Thymus (tissue), 11 donors: ENCODE results near the gene FBXW8. TPM values are rescaled to one million over a fixed set of nuclear protein-coding genes. Genes with fewer than 3 reads are reported as not detected.

Experiments used
- DNase-seq, 9 donors: peaks; one replicate each; pipeline ENCODE4 v3.0.0-alpha.2; 2013; ENCODE audit warnings: low spot score in 9 of 9, low read depth in 6 of 9, missing footprints in 1 of 9
- H3K27ac ChIP-seq, 2 donors: one replicate each; pipeline ENCODE4 v1.5.1; 2013; ENCODE audit warnings: control low read depth in 1 of 2, low read depth in 1 of 2, low read length in 1 of 2, mild to moderate bottlenecking in 1 of 2, moderate library complexity in 1 of 2
- H3K27me3 ChIP-seq, 2 donors: one replicate each; pipeline ENCODE4 v1.5.1; 2013; ENCODE audit warnings: low read length in 1 of 2; ENCODE audit not compliant: control insufficient read depth in 2 of 2, insufficient read depth in 1 of 2
- H3K36me3 ChIP-seq, 2 donors: one replicate each; pipeline ENCODE4 v1.5.1; 2013; ENCODE audit warnings: low read length in 1 of 2, mild to moderate bottlenecking in 1 of 2, moderate library complexity in 1 of 2; ENCODE audit not compliant: control insufficient read depth in 2 of 2, insufficient read depth in 2 of 2
- H3K4me1 ChIP-seq, 2 donors: one replicate each; pipeline ENCODE4 v1.5.1; 2013; ENCODE audit warnings: low read length in 2 of 2; ENCODE audit not compliant: control insufficient read depth in 2 of 2, insufficient read depth in 2 of 2
- H3K4me3 ChIP-seq, 2 donors: one replicate each; pipeline ENCODE4 v1.5.1; 2013; ENCODE audit warnings: low read length in 2 of 2, control low read depth in 1 of 2, mild to moderate bottlenecking in 1 of 2
- H3K9me3 ChIP-seq, 2 donors: one replicate each; pipeline ENCODE4 v1.5.1; 2013; ENCODE audit warnings: low read length in 1 of 2, mild to moderate bottlenecking in 1 of 2; ENCODE audit not compliant: control insufficient read depth in 2 of 2, insufficient read depth in 1 of 2
- WGBS: extraction: QIAGEN DNeasy Blood & Tissue Kit; methylation state at CpG from one replicate; pipeline ENCODE4 v1.1.7; 2013; 5-methylcytosine and 5-hydroxymethylcytosine counted together
- polyA plus RNA-seq: library from polyadenylated mRNA; stranded (reverse); fragments of 200-250 nt; gene quantifications from one replicate; pipeline ENCODE4 v1.2.3, GENCODE V29; 2013
- total RNA-seq: library from RNA; stranded (reverse); fragments of 120-200 nt; gene quantifications from one replicate; pipeline ENCODE4 v1.2.4, GENCODE V29; 2013
- donor health status: healthy.

The FBXW8 gene
- total and polyA plus RNA-seq, 2 donors: 4.5 to 6.0 TPM

GRCh38 chr12:117046011-117046369 lies 135.2 kb downstream of the FBXW8 start:
- no peak overlapping the region for H3K4me3 ChIP-seq
- peaks cover 4 to 22% of the 10 kb centered on the region in 2 donors for H3K4me1 ChIP-seq
- H3K36me3 ChIP-seq: peaks cover 4 to 7% of the 10 kb centered on the region in 2 donors
- H3K27me3 ChIP-seq: peaks cover 0 to 3% of the 10 kb centered on the region in 2 donors
- H3K27ac ChIP-seq: no peak overlapping the region
- DNase-seq: no peak
- peaks cover 0 to 3% of the 10 kb centered on the region in 2 donors for H3K9me3 ChIP-seq
- 74% methylated on average over 6 of the region's 6 CpGs for WGBS

GRCh38 chr12:117046425-117046824 lies 135.7 kb downstream of the FBXW8 start:
- no peak for DNase-seq
- Histone ChIP-seq H3K36me3 (peaks cover 4 to 7% of the 10 kb centered on the region in 2 donors), H3K4me1 (peaks cover 4 to 25% of the 10 kb centered on the region in 2 donors), H3K27me3 (peaks cover 0 to 3% of the 10 kb centered on the region in 2 donors), H3K4me3 (no peak overlapping the region), H3K9me3 (peaks cover 0 to 3% of the 10 kb centered on the region in 2 donors), H3K27ac (no peak overlapping the region)
- WGBS: 97% methylated on average over 27 of the region's 27 CpGs

GRCh38 chr12:117046861-117047530 lies 136.2 kb downstream of the FBXW8 start:
- Histone ChIP-seq H3K27ac (no peak overlapping the region), H3K36me3 (peaks cover 4 to 7% of the 10 kb centered on the region in 2 donors), H3K9me3 (peaks cover 0 to 3% of the 10 kb centered on the region in 2 donors), H3K27me3 (peaks cover 0 to 3% of the 10 kb centered on the region in 2 donors), H3K4me1 (peaks cover 4 to 29% of the 10 kb centered on the region in 2 donors), H3K4me3 (no peak overlapping the region)
- WGBS: 97% methylated on average over 20 of the region's 20 CpGs
- DNase-seq: no peak

- no peak overlapping the region for H3K4me3 ChIP-seq
- H3K4me1 ChIP-seq: peaks cover 4 to 39% of the 10 kb centered on the region in 2 donors
- H3K27ac ChIP-seq: no peak overlapping the region
- H3K36me3 ChIP-seq: peaks cover 4 to 7% of the 10 kb centered on the region in 2 donors
- peaks cover 0 to 3% of the 10 kb centered on the region in 2 donors for H3K9me3 ChIP-seq
- no peak for DNase-seq
- peaks cover 0 to 3% of the 10 kb centered on the region in 2 donors for H3K27me3 ChIP-seq
- 94% methylated on average over 18 of the region's 18 CpGs for WGBS
Observed at GRCh38 chr12:117047810-117048584, 137.2 kb downstream of the FBXW8 start.

GRCh38 chr12:117048585-117048904 lies 137.8 kb downstream of the FBXW8 start:
- Histone ChIP-seq H3K27ac (no peak overlapping the region), H3K9me3 (peaks cover 0 to 3% of the 10 kb centered on the region in 2 donors), H3K27me3 (peaks cover 0 to 3% of the 10 kb centered on the region in 2 donors), H3K36me3 (peaks cover 4 to 7% of the 10 kb centered on the region in 2 donors), H3K4me3 (no peak overlapping the region), H3K4me1 (peaks cover 4 to 44% of the 10 kb centered on the region in 2 donors)
- WGBS: 89% methylated on average over 9 of the region's 9 CpGs
- DNase-seq: no peak

GRCh38 chr12:117049295-117049694 lies 138.5 kb downstream of the FBXW8 start:
- H3K27me3 ChIP-seq: peaks cover 0 to 3% of the 10 kb centered on the region in 2 donors
- DNase-seq: no peak
- H3K4me1 ChIP-seq: peaks cover 4 to 47% of the 10 kb centered on the region in 2 donors
- H3K9me3 ChIP-seq: peaks cover 0 to 3% of the 10 kb centered on the region in 2 donors
- H3K27ac ChIP-seq: no peak overlapping the region
- 97% methylated on average over 11 of the region's 11 CpGs for WGBS
- peaks cover 4 to 7% of the 10 kb centered on the region in 2 donors for H3K36me3 ChIP-seq
- H3K4me3 ChIP-seq: no peak overlapping the region

GRCh38 chr12:117050060-117050459 lies 139.3 kb downstream of the FBXW8 start:
- Histone ChIP-seq H3K27me3 (peaks cover 0 to 3% of the 10 kb centered on the region in 2 donors), H3K4me1 (peaks cover 2 to 43% of the 10 kb centered on the region in 2 donors), H3K36me3 (peaks cover 4 to 7% of the 10 kb centered on the region in 2 donors), H3K9me3 (peaks cover 0 to 3% of the 10 kb centered on the region in 2 donors), H3K27ac (no peak overlapping the region), H3K4me3 (no peak overlapping the region)
- no peak for DNase-seq
- 87% methylated on average over 5 of the region's 5 CpGs for WGBS

GRCh38 chr12:117051380-117051779 lies 140.6 kb downstream of the FBXW8 start:
- Histone ChIP-seq H3K4me3 (no peak overlapping the region), H3K4me1 (peaks cover 0 to 30% of the 10 kb centered on the region in 2 donors), H3K27me3 (no peaks in the 10 kb centered on the region), H3K27ac (no peak overlapping the region), H3K36me3 (peaks cover 4 to 7% of the 10 kb centered on the region in 2 donors), H3K9me3 (peaks cover 0 to 3% of the 10 kb centered on the region in 2 donors)
- WGBS: 88% methylated on average over 10 of the region's 10 CpGs
- DNase-seq: no peak

- Histone ChIP-seq H3K36me3 (peaks cover 4% of the 10 kb centered on the region in 2 donors), H3K27ac (no peak overlapping the region), H3K4me3 (no peak overlapping the region), H3K4me1 (peaks cover 0 to 30% of the 10 kb centered on the region in 2 donors), H3K9me3 (no peaks in the 10 kb centered on the region), H3K27me3 (no peaks in the 10 kb centered on the region)
- DNase-seq: no peak
- 76% methylated on average over 8 of the region's 8 CpGs for WGBS
Observed at GRCh38 chr12:117052386-117053049, 141.8 kb downstream of the FBXW8 start.
